Measurements from ENCODE around the gene ARHGAP26.

The ARHGAP26 gene

GRCh38 chr5:142811866-142812557 is 41.8 kb downstream of the ARHGAP26 start:
- no peak for DNase-seq (ENCODE audit: low read depth in 2 of 2)

- DNase-seq (ENCODE audit: low read depth in 2 of 2): no peak
These were observed 43.0 kb downstream of the ARHGAP26 start for GRCh38 chr5:142813220-142813619.

- no peak for DNase-seq (ENCODE audit: low read depth in 2 of 2)
These were observed 43.9 kb downstream of the ARHGAP26 start for GRCh38 chr5:142814122-142814521.

GRCh38 chr5:142815469-142815868 is 45.3 kb downstream of the ARHGAP26 start:
- no peak for DNase-seq (ENCODE audit: low read depth in 2 of 2)

- no peak for DNase-seq (ENCODE audit: low read depth in 2 of 2)
These were observed 46.6 kb downstream of the ARHGAP26 start for GRCh38 chr5:142816531-142817430.

GRCh38 chr5:142817949-142818431 is 47.8 kb downstream of the ARHGAP26 start:
- DNase-seq (ENCODE audit: low read depth in 2 of 2): no peak

- no peak for DNase-seq (ENCODE audit: low read depth in 2 of 2)
These were observed 49.1 kb downstream of the ARHGAP26 start for GRCh38 chr5:142819292-142819691.

GRCh38 chr5:142819825-142820224 is 49.6 kb downstream of the ARHGAP26 start:
- DNase-seq (ENCODE audit: low read depth in 2 of 2): no peak

GRCh38 chr5:142820447-142820846 is 50.3 kb downstream of the ARHGAP26 start:
- DNase-seq (ENCODE audit: low read depth in 2 of 2): no peak

- DNase-seq (ENCODE audit: low read depth in 2 of 2): no peak
These were observed 51.0 kb downstream of the ARHGAP26 start for GRCh38 chr5:142821034-142821732.

- DNase-seq (ENCODE audit: low read depth in 2 of 2): no peak
These were observed 51.7 kb downstream of the ARHGAP26 start for GRCh38 chr5:142821733-142822487.

- DNase-seq (ENCODE audit: low read depth in 2 of 2): no peak
These were observed 52.9 kb downstream of the ARHGAP26 start for GRCh38 chr5:142823126-142823525.

- DNase-seq (ENCODE audit: low read depth in 2 of 2): no peak
These were observed 53.6 kb downstream of the ARHGAP26 start for GRCh38 chr5:142823806-142824205.

GRCh38 chr5:142824391-142824790 is 54.2 kb downstream of the ARHGAP26 start:
- DNase-seq (ENCODE audit: low read depth in 2 of 2): no peak

GRCh38 chr5:142825378-142826089 is 55.4 kb downstream of the ARHGAP26 start:
- no peak for DNase-seq (ENCODE audit: low read depth in 2 of 2)

- DNase-seq (ENCODE audit: low read depth in 2 of 2): no peak
These were observed 55.9 kb downstream of the ARHGAP26 start for GRCh38 chr5:142826093-142826492.

- DNase-seq (ENCODE audit: low read depth in 2 of 2): peak in 1 of 2 donors; percentile 18
These were observed 56.7 kb downstream of the ARHGAP26 start for GRCh38 chr5:142826741-142827492.

- DNase-seq (ENCODE audit: low read depth in 2 of 2): no peak
These were observed 57.9 kb downstream of the ARHGAP26 start for GRCh38 chr5:142827934-142828576.

- no peak for DNase-seq (ENCODE audit: low read depth in 2 of 2)
These were observed 58.8 kb downstream of the ARHGAP26 start for GRCh38 chr5:142828797-142829535.

Data from stimulated activated CD8-positive, alpha-beta memory T cell treated with anti-CD3 and anti-CD28 coated beads, Interleukin-15, amount 100 ng/mL, for 4 hours (primary cell).